Measurements from ENCODE around the gene NRCAM.

DNA sequence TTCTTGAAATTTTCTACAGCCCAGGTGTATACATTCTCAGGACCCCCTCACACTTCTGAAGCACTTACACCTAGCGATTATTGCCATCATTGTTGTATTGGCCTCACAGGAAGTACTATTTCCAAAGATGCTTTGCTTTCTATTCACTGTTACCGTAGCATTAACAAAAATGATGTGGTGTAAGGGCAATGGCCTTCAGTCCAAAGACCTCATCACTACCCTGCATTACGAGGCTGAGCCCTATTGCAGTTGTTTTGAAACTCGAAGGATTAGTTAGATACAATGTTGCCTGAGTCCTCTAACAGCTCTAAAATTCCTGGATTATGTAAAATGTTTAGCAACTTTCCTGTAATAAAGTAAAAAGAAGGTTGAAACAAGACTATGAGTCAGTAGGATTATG, 2.9 kb downstream of the NRCAM start:
- TF ChIP-seq EP300 (IDR thresholded peaks at IDR 0.05) = no peak
- no peak for TF ChIP-seq POLR2AphosphoS5 (IDR thresholded peaks at IDR 0.05)

Data from gastroesophageal sphincter (tissue), 2 donors.